ENCODE results near the gene CMTR1.

DNA sequence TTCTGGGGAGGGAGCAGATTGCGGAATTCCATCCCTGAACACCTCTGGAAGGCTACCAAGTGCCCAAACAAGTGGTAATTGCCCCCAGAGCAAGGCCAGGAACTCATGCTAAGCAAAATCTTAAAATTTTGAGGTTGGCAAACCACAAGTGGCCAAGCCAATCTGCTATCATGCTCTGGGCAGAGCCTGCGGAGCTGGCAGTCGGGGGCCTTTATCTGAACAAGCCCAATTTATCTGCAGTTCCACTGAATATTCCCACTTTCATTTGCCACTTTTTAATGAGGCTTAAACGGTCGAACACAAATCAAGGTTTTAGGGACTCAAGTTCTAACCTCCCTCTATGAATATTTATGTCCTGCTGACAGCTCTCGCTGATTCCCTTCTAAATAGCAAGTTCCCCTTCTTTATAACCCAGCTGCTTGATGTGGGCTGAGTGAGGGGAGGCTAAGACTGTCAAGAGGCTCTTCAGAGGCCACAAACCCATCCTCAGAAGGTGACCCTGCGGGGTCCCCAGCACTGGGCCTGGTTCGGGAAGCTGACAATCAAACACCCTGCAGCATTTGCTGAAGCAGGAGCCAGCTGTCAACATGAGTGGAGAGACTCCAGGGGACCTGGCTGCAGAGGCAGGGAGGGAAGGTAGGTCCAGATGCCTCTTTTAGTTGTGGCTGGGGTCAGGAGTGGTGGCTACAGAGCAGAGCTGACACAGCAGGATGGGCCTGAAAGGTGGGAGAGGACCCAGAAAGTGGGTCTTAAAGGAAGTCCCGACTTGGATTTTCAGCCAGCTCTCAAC lies 54.8 kb downstream of the CMTR1 start:
- TF ChIP-seq, protein P1, sequence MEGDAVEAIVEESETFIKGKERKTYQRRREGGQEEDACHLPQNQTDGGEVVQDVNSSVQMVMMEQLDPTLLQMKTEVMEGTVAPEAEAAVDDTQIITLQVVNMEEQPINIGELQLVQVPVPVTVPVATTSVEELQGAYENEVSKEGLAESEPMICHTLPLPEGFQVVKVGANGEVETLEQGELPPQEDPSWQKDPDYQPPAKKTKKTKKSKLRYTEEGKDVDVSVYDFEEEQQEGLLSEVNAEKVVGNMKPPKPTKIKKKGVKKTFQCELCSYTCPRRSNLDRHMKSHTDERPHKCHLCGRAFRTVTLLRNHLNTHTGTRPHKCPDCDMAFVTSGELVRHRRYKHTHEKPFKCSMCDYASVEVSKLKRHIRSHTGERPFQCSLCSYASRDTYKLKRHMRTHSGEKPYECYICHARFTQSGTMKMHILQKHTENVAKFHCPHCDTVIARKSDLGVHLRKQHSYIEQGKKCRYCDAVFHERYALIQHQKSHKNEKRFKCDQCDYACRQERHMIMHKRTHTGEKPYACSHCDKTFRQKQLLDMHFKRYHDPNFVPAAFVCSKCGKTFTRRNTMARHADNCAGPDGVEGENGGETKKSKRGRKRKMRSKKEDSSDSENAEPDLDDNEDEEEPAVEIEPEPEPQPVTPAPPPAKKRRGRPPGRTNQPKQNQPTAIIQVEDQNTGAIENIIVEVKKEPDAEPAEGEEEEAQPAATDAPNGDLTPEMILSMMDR (IDR thresholded peaks at IDR 0.05), result no peak
- TF ChIP-seq ZFX (IDR thresholded peaks at IDR 0.05; ENCODE audit: borderline replicate concordance), result no peak

Measured in 22Rv1 (cell line).